ENCODE measurements around the gene CNGB1. TPM values are rescaled to one million over a fixed set of nuclear protein-coding genes. Genes with fewer than 3 reads are reported as not detected.
"Not testable (repeated sequence)": the region's sequence is repeated elsewhere in the genome, so short reads cannot be mapped to it uniquely, and the experiment has no call there.

CNGB1 gene
- total RNA-seq, 4 donors from 2014 or later, result not detected

DNA sequence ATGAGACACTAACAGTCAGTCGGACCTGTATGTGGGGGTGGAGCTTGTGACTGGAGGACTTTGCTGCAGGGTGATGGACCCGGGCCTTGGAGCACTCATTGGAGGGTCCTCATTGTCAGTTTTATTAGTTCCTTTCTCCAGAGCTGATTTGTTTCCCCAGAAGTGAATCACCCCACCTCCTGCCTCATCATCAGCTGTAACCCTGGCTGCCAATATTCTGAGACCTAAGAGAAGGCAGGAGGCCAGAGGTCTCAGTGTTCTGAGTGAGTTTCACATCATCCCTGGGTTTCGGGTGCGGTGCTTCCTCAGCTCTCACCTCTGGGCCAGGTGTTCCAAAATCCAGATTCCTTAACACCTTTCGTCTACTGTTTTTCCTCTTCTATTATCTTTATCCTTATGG lies 118.7 kb downstream of the CNGB1 start:
- intact Hi-C loops (cut with DNase I; ENCODE audit: low total_unique reads), result no loop called here
- 80 to 82% methylated on average over 5 of the region's 5 CpGs for WGBS, 2 donors
- no peak overlapping the region for H3K4me3 ChIP-seq (ENCODE audit: low read depth, poor library complexity, severe bottlenecking)
- DNase-seq (ENCODE audit: low spot score in 2 of 2), result no peak
- no peak for TF ChIP-seq POLR2A (IDR thresholded peaks at IDR 0.05)
- TF ChIP-seq, protein P1, sequence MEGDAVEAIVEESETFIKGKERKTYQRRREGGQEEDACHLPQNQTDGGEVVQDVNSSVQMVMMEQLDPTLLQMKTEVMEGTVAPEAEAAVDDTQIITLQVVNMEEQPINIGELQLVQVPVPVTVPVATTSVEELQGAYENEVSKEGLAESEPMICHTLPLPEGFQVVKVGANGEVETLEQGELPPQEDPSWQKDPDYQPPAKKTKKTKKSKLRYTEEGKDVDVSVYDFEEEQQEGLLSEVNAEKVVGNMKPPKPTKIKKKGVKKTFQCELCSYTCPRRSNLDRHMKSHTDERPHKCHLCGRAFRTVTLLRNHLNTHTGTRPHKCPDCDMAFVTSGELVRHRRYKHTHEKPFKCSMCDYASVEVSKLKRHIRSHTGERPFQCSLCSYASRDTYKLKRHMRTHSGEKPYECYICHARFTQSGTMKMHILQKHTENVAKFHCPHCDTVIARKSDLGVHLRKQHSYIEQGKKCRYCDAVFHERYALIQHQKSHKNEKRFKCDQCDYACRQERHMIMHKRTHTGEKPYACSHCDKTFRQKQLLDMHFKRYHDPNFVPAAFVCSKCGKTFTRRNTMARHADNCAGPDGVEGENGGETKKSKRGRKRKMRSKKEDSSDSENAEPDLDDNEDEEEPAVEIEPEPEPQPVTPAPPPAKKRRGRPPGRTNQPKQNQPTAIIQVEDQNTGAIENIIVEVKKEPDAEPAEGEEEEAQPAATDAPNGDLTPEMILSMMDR (IDR thresholded peaks at IDR 0.05), result no peak

DNA sequence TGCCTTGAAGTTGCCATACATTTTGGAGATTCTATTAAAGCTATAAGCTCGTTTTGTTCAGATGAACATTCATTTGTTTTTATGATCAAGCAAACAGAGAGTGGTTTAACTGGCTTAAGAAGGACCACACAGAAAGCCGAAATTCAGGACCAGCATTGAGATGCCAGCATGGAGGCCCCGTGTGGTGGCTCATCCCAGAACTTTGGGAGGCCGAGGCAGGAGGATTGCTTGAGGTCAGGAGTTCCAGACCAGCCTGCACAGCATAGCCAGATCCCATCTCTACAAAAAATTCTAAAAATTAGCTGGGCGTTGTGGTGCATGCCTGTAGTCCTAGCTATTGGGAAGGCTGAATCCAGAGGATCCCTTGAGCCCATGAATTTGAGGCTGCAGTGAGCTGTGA lies 122.7 kb downstream of the CNGB1 start:
- H3K4me3 ChIP-seq (ENCODE audit: low read depth, poor library complexity, severe bottlenecking), result no peak overlapping the region
- DNase-seq (ENCODE audit: low spot score in 2 of 2), result no peak
- TF ChIP-seq, protein P1 (IDR thresholded peaks at IDR 0.05), result no peak
- no peak for TF ChIP-seq POLR2A (IDR thresholded peaks at IDR 0.05)
- WGBS, 2 donors, result 87 to 94% methylated on average over 5 of the region's 5 CpGs
- intact Hi-C loops (cut with DNase I; ENCODE audit: low total_unique reads), result no loop called here

DNA sequence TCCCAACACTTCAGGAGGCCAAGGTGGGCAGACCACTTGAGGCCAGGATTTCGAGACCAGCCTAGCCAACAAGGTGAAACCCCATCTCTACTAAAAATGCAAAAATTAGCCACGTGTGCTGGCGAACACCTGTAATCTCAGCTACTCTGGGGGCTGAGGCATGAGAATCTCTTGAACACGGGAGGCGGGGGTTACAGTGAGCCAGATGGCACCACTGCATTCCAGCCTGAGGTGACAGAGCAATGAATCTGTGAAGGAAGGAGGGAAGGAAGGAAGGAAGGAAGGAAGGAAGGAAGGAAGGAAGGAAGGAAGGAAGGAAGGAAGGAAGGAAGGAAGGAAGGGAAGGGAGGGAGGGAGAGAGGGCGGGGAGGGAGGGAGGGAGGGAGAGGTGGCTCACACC lies 124.0 kb downstream of the CNGB1 start:
- H3K4me3 ChIP-seq (ENCODE audit: low read depth, poor library complexity, severe bottlenecking); DNase-seq (ENCODE audit: low spot score in 2 of 2); intact Hi-C loops (cut with DNase I; ENCODE audit: low total_unique reads): not testable (repeated sequence)
- WGBS, 2 donors, result 80 to 91% methylated on average over 5 to 6 of the region's 6 CpGs

DNA sequence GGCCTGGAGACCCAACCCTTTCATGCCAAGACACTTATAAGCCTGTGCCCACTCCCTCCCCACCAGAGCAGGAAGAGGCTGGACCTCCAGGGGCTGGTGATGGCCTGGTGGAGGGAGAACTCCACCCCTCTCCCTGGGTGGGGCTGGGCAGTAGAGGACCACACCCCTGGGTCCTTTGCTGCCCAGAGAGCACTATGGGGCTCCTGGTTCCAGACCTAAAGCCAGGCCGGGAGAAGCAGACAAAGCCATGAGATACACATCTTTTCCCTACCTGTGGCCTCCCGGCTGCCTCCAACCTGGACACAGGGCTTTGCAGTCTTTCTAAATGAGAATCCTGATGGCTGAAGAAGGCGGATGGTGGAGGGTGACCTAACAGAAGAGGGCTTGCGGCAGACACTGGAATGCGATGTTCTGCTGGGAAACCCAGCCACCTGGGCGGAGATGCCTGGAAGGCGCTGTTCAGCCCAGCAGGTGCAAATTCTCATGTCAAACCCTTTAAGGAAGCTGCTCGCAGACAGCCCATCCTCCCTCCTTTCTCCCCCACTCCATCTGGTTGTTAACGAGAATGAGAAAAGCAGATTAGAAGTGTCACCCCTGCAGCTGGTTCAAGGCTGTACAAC lies 124.7 kb downstream of the CNGB1 start:
- 53 to 66% methylated on average over 9 of the region's 9 CpGs for WGBS, 2 donors
- no peak overlapping the region for H3K4me3 ChIP-seq (ENCODE audit: low read depth, poor library complexity, severe bottlenecking)
- DNase-seq (ENCODE audit: low spot score in 2 of 2), result no peak
- TF ChIP-seq POLR2A (IDR thresholded peaks at IDR 0.05), result no peak
- TF ChIP-seq, protein P1 (IDR thresholded peaks at IDR 0.05), result no peak
- intact Hi-C loops (cut with DNase I; ENCODE audit: low total_unique reads), result no loop called here

DNA sequence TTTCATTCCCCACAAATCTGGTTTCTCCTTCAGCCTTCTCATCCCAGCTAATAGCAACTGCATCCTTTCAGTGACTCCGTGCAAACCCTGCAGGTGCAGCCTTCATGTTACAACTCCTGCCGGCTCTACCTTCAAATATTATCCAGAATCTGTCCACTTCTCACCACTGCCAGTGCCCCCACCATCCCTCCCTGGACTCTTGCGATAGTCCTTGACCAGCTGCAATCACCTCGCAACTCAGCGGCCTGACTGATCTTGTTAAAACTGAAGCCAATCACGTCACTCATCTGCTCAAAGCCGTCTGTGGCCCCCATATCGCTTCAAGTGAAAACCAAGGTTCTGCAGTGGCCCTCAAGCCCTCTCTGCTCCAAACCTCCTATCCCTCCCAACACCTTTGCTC lies 125.8 kb downstream of the CNGB1 start:
- H3K4me3 ChIP-seq (ENCODE audit: low read depth, poor library complexity, severe bottlenecking), result no peak overlapping the region
- TF ChIP-seq, protein P1 (IDR thresholded peaks at IDR 0.05), result no peak
- TF ChIP-seq POLR2A (IDR thresholded peaks at IDR 0.05), result no peak
- DNase-seq (ENCODE audit: low spot score in 2 of 2), result no peak
- 79 to 85% methylated on average over 8 of the region's 8 CpGs for WGBS, 2 donors
- intact Hi-C loops (cut with DNase I; ENCODE audit: low total_unique reads), result no loop called here

DNA sequence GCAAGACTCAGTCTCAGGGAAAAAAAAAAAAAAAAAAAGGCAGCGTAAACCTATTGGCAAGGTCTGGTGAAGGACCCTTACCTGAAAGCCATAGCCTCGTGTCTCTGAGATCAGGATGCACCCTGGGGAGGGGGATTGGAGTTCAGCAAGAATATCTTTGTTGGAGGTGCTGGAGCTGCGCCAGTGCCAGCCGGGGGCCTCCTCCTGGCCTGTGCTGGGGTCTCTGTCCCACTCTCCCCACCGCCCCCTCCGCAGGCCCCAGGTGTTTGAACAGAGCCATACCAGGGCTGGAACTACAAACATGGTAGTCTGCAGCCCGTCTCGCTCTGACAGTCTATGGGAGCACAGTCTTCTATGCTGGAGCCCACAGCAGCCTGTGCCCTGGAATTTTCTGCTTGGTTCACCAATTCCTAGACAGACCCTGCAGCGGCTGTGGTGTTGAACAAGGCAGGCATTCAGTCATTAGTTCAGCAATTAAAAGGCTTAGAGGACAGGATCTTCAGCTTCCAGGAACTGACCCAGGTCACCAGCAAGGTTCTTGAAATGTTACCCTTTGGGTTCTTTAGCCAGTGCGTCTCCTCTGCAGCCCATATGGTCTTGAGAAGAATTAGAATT lies 126.4 kb downstream of the CNGB1 start:
- no peak for DNase-seq (ENCODE audit: low spot score in 2 of 2)
- whole genome bisulfite sequencing, 2 donors, result 87 to 90% methylated on average over 10 of the region's 10 CpGs
- intact Hi-C loops (cut with DNase I; ENCODE audit: low total_unique reads), result no loop called here
- no peak overlapping the region for H3K4me3 ChIP-seq (ENCODE audit: low read depth, poor library complexity, severe bottlenecking)
- TF ChIP-seq, protein P1 (IDR thresholded peaks at IDR 0.05), result no peak
- no peak for TF ChIP-seq POLR2A (IDR thresholded peaks at IDR 0.05)
